ENCODE measurements around the gene RAVER1. TPM values are rescaled to one million over a fixed set of nuclear protein-coding genes. Genes with fewer than 3 reads are reported as not detected.

RAVER1 gene
- total and polyA plus RNA-seq, 2 donors (not counting 1 experiment from before 2014, with no cell fraction given), result 21.0 to 62.7 TPM

- Histone ChIP-seq H3K79me2 (ENCODE audit: control insufficient read depth, insufficient read depth, low read length) (no peaks in the 10 kb centered on the region), H3K36me3 (replicated peaks in 1 of 2; ENCODE audit: control extremely low read depth in 1 of 2, control insufficient read depth in 1 of 2, extremely low read depth in 1 of 2, insufficient read depth in 2 of 2, low read length in 1 of 2) (no peaks in the 10 kb centered on the region), H3K9ac (ENCODE audit: low read length) (peak overlapping the region; percentile 64), H3K27me3 (replicated peaks in 1 of 4; ENCODE audit: control extremely low read depth in 1 of 4, control insufficient read depth in 3 of 4, insufficient read depth in 4 of 4, low read length in 3 of 4) (peaks cover 0 to 94% (median 62%) of the 10 kb centered on the region in 4 experiments), H2AFZ (ENCODE audit: insufficient read depth, low read depth, low read length, poor library complexity, severe bottlenecking) (peak overlapping the region; percentile 66), H3K27ac (ENCODE audit: low read length in 2 of 2) (no peak overlapping the region), H3K4me1 (ENCODE audit: control insufficient read depth in 2 of 2, insufficient read depth in 2 of 2, low read length in 2 of 2) (peaks cover 92 to 95% of the 10 kb centered on the region in 2 donors), H4K20me1 (ENCODE audit: control insufficient read depth, insufficient read depth, low read length, poor library complexity, severe bottlenecking) (peaks cover 29% of the 10 kb centered on the region), H3K9me3 (ENCODE audit: control extremely low read depth in 1 of 3, control insufficient read depth in 2 of 3, insufficient read depth in 1 of 3, low read length in 2 of 3) (peaks cover 0 to 76% (median 0%) of the 10 kb centered on the region in 3 donors), H3K4me3 (ENCODE audit: control extremely low read depth in 1 of 5, extremely low read depth in 1 of 5, insufficient read depth in 1 of 5, low read depth in 2 of 5, low read length in 4 of 5) (peak overlapping the region in 4 of 5 experiments; percentile 33 to 63 (median 42)), H3K4me2 (replicated peaks; ENCODE audit: low read depth, low read length, poor library complexity, severe bottlenecking) (peak overlapping the region; percentile 96)
- TF ChIP-seq EZH2 (IDR thresholded peaks at IDR 0.05; ENCODE audit: borderline replicate concordance, insufficient read depth, low read depth, low read length, poor library complexity, severe bottlenecking), result peak; percentile 28
- no peak for TF ChIP-seq CTCF (IDR thresholded peaks at IDR 0.05)
- peaks cover 75% of the 10 kb centered on the region for H3K4me1 Mint-ChIP-seq
- WGBS (ENCODE audit: insufficient coverage), result 4% methylated on average over 48 of the region's 49 CpGs
- H3K27me3 Mint-ChIP-seq, result peaks cover 45% of the 10 kb centered on the region
- no peak for ATAC-seq (ENCODE audit: low read depth)
- intact Hi-C loops (cut with micrococcal nuclease), result loop anchor here (1.0 kb wide), 1 partner anchor 21 kb away; no protein-coding TSS in a partner anchor
- H3K9me3 Mint-ChIP-seq (ENCODE audit: insufficient read depth), result no peaks in the 10 kb centered on the region
- ChIA-PET CTCF (interaction anchor here (0.8 to 8.5 kb wide), 9 partner anchors 12 to 134 kb away, joined by 3 to 116 read pairs (median 5); partner anchors contain the start of genes ICAM1 and TYK2), POLR2A (interaction anchor here (0.5 to 1.1 kb wide), 5 partner anchors 21 to 1290 kb away, joined by 3 to 6 read pairs (median 3); partner anchors contain the start of genes ICAM1 and RAVER1)
- DNase-seq, result peak; percentile 73
- H3K4me3 Mint-ChIP-seq, result peak overlapping the region; percentile 87
- H3K27ac Mint-ChIP-seq, result peak overlapping the region; percentile 65
Observed at GRCh38 chr19:10291554-10292205, 41.6 kb downstream of the RAVER1 start.
